AG04450 (cell line): ENCODE results near the gene TSR3. TPM values are rescaled to one million over a fixed set of nuclear protein-coding genes. Genes with fewer than 3 reads are reported as not detected.

Source experiments
- CTCF ChIA-PET: fragments of 300-600, 350-600 bp; formaldehyde crosslinking; extraction: SDS; loops from one replicate; lab custom pipeline; 2022; ENCODE audit warnings: antibody characterized with exemption, inconsistent platforms; lab: Charles Lee
- POLR2A ChIA-PET: fragments of 350-600 bp; formaldehyde crosslinking; extraction: SDS; loops from one replicate; lab custom pipeline; 2021; ENCODE audit warnings: antibody characterized with exemption, inconsistent platforms; lab: Yijun Ruan, JAX
- DNase-seq: peaks from one replicate; pipeline ENCODE4 v3.0.0-alpha.2; 2011; ENCODE audit warnings: low read depth, low spot score
- H3K27ac ChIP-seq: one replicate; pipeline ENCODE4 v1.5.1; 2012; ENCODE audit warnings: low read depth, low read length, control low read depth
- H3K27me3 ChIP-seq: one replicate; pipeline ENCODE4 v1.6.0; 2012; ENCODE audit warnings: low read length; ENCODE audit not compliant: control insufficient read depth, insufficient read depth
- H3K4me3 ChIP-seq: 2 replicates; pipeline ENCODE4 v1.5.1; 2011; ENCODE audit warnings: mild to moderate bottlenecking, low read depth, low read length, control low read depth
- H3K9me3 ChIP-seq: 2 replicates; pipeline ENCODE4 v1.5.1; 2012; ENCODE audit warnings: low read length; ENCODE audit not compliant: control insufficient read depth, insufficient read depth
- polyA plus RNA-seq: library from polyadenylated mRNA; depleted of rRNA; stranded (reverse); fragments of >200 nt; gene quantifications from 2 replicates; pipeline ENCODE4 v1.2.3, GENCODE V29; 2011
- TF ChIP-seq, protein P1 (sequence below): IDR thresholded peaks from 2 replicates; pipeline ENCODE4 v1.5.1; 2011; ENCODE audit warnings: low read depth, low read length, control low read depth, inconsistent platforms

TSR3 gene
- polyA plus RNA-seq, 1 experiment, result 34.4 TPM

- no peak overlapping the region for H3K4me3 ChIP-seq
- CTCF ChIA-PET, result no interaction called here
- POLR2A ChIA-PET, result no interaction called here
- no peak for DNase-seq
- no peaks in the 10 kb centered on the region for H3K27me3 ChIP-seq
- TF ChIP-seq, protein P1, sequence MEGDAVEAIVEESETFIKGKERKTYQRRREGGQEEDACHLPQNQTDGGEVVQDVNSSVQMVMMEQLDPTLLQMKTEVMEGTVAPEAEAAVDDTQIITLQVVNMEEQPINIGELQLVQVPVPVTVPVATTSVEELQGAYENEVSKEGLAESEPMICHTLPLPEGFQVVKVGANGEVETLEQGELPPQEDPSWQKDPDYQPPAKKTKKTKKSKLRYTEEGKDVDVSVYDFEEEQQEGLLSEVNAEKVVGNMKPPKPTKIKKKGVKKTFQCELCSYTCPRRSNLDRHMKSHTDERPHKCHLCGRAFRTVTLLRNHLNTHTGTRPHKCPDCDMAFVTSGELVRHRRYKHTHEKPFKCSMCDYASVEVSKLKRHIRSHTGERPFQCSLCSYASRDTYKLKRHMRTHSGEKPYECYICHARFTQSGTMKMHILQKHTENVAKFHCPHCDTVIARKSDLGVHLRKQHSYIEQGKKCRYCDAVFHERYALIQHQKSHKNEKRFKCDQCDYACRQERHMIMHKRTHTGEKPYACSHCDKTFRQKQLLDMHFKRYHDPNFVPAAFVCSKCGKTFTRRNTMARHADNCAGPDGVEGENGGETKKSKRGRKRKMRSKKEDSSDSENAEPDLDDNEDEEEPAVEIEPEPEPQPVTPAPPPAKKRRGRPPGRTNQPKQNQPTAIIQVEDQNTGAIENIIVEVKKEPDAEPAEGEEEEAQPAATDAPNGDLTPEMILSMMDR, result no peak
- no peak overlapping the region for H3K27ac ChIP-seq
- peaks cover 3% of the 10 kb centered on the region; the same call in 1 of the 2 replicates for H3K9me3 ChIP-seq
These were observed 2.3 kb downstream of the TSR3 start for GRCh38 chr16:1349351-1349750.

DNA sequence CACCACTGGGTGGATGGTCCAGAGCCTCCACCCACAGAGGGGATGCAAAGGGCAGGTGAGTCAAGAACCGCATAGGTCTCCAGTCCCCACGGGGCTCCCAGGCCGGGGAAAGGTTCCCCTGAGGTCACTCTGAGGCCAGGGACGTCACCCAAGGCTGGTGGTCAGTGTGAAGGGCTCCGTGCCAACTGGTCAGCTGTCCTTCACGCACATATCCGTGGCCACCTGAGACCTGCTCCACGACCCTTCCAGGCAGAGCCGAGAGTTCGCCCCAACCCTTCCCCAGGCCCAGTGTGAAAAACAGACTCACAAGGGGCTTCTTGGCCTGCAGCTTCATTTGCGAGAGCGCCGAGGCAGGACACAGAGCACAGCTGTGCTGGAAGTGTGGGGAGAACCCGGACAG, 2.8 kb downstream of the TSR3 start:
- DNase-seq, result no peak
- POLR2A ChIA-PET, result no interaction called here
- no peaks in the 10 kb centered on the region for H3K27me3 ChIP-seq
- no peak overlapping the region for H3K27ac ChIP-seq
- no peak overlapping the region for H3K4me3 ChIP-seq
- TF ChIP-seq, protein P1, result no peak
- CTCF ChIA-PET, result no interaction called here
- H3K9me3 ChIP-seq, result peaks cover 3% of the 10 kb centered on the region; the same call in 1 of the 2 replicates

DNA sequence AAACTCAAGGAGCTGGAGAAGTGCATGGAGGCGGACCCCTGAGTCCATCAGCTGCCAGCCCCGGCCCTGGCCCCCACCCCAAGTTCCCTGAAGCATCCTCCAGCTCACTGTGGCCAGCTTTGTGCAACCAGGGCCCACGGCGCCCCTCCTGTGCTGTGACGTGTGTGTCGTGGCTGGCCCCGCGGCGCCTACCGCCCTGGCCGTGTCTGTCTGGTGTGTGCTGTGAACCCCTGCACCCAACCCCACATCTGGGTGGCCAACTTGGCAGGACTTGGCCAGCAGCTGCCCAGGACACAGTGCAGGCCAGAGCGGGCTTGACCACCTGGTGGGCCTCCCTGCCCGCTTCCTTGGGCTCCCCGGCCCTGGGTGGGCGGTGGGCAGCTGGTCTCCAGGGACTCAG, 3.2 kb downstream of the TSR3 start:
- Histone ChIP-seq H3K9me3 (peaks cover 3% of the 10 kb centered on the region; the same call in 1 of the 2 replicates), H3K27ac (no peak overlapping the region), H3K4me3 (no peak overlapping the region), H3K27me3 (no peaks in the 10 kb centered on the region)
- TF ChIP-seq, protein P1, result no peak
- DNase-seq, result no peak
- POLR2A ChIA-PET, result no interaction called here
- CTCF ChIA-PET, result no interaction called here

DNA sequence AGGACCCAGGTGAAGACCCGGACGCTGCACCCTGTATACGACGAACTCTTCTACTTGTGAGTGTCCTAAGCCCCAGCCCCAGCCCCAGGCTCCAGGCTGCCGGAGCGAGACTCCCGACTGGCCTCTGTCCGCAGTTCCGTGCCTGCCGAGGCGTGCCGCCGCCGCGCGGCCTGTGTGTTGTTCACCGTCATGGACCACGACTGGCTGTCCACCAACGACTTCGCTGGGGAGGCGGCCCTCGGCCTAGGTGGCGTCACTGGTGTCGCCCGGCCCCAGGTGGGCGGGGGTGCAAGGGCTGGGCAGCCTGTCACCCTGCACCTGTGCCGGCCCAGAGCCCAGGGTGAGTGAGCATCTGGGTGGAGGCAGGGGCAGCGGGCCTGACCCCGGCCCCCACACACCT, 3.7 kb downstream of the TSR3 start:
- CTCF ChIA-PET, result no interaction called here
- TF ChIP-seq, protein P1, result no peak
- POLR2A ChIA-PET, result no interaction called here

DNA sequence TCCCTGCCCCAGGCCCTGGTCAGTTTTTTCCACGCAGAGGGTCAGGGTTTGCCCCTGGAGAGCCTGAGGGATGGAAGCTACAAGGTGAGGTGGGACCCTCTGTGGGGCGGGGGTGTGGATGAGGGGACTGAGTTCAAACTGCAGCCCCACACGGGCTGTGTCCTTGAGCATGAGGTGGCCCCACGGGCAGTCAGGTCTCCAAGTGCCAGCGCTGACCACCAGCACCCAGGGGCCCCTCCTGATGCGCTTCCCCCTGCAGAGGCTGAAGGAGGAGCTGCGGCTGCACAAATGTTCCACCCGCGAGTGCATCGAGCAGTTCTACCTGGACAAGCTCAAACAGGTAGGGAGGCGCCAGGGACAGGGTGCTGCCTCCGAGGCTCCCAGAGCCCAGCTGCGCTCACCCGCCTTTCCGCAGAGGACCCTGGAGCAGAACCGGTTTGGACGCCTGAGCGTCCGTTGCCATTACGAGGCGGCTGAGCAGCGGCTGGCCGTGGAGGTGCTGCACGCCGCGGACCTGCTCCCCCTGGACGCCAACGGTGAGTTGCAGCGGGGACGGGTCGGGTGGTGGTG, 4.3 kb downstream of the TSR3 start:
- CTCF ChIA-PET, result no interaction called here
- H3K4me3 ChIP-seq, result no peak overlapping the region
- H3K9me3 ChIP-seq, result peaks cover 3% of the 10 kb centered on the region; the same call in 1 of the 2 replicates
- no peak overlapping the region for H3K27ac ChIP-seq
- DNase-seq, result no peak
- no peaks in the 10 kb centered on the region for H3K27me3 ChIP-seq
- POLR2A ChIA-PET, result interaction anchor here (0.6 kb wide), 1 partner anchor 61 kb away, joined by 3 read pairs; no protein-coding TSS in a partner anchor
- TF ChIP-seq, protein P1, result no peak

More for the DNA sequence above, 3.7 kb downstream of the TSR3 start:
- H3K4me3 ChIP-seq, result no peak overlapping the region
- DNase-seq, result no peak
- H3K27me3 ChIP-seq, result no peaks in the 10 kb centered on the region
- peaks cover 3% of the 10 kb centered on the region; the same call in 1 of the 2 replicates for H3K9me3 ChIP-seq
- no peak overlapping the region for H3K27ac ChIP-seq
